HG02885 (cell line): ENCODE data around the gene PDE6D.

ENCODE experiments used
- ATAC-seq: cut with Tn5 transposase; IDR thresholded peaks from one replicate; pipeline ENCODE4 v1.9.1; 2021; ENCODE audit warnings: mild to moderate bottlenecking; ENCODE audit not compliant: unreplicated experiment, poor library complexity

The PDE6D gene

DNA sequence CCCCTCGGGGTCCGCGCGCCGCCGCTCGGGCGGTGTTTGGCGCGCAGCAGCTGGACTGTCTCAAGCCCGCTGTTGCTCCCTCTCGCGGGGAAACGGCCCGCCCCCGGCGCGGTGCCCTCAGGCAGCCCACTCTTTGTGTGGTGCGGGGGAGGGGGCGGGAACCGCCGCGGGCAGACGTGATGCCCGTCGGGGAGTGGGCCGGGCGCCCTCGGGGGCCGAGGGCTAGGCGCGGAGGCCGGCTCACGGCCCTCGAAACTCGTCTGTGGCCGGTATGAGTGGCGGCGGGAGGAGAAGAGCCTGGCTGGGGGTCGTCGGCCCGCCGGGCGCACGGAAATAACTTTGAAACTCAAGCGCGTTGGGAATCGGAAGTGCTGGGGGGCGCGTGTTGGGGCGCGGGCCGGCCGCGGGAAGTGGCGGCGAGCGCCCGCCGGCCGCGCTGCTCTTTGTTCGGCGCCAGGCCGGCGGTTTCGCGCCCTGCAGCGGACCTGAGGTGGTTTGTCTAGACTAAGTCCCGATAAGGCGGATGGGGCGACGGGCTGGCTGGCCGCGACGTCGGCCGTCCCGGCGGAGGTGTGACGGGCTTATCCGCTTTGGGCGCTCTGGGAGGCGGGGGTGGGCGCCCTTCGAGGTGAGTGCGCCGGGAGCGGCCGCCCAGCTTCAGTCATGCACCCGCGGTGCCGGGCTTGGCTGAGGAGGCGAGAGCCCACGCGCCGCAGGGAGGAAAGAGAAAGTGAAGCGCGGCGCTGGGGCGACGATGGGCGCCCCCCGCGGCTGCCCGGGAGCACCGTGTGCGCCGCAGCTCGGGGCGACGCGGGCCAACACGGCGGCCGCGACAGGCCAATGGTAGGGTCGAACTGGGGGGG, 72.1 kb downstream of the PDE6D start:
- ATAC-seq = no peak

DNA sequence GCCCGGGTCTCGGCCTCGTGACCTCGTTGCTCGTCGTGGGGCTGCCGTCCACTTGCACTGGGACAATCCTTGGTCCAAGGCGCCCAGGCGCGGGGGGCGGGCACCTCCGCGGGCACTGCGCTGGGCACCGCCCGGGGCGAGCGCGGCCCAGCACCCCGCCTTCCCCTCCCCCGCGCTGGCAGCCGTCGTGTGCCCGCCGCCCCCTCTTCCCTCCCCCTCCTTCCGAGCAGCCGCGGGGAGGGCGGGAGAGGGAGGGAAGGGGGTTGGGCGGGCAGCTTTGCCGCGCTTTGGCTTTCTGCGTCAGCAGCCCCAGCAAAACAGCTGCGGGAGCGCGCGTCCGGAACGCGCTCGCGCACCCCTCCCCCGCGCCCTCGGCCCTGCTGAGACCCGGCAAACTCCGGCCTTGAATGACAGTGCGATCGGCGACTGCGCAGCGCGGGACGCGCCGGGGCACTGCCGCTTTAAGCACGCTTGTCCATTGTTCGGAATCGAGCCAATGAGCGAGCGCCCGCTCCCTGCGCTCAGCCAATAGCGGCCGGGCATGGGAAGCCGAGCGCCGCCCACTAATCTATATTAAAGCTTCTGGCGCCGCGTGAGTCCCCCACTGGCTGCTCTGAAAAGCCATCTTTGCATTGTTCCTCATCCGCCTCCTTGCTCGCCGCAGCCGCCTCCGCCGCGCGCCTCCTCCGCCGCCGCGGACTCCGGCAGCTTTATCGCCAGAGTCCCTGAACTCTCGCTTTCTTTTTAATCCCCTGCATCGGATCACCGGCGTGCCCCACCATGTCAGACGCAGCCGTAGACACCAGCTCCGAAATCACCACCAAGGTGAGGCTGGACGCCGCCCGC, 72.9 kb downstream of the PDE6D start, which contains the start of gene PTMA:
Gene PTMA, plus strand, starts transcription at position 599 of the 846 bp plus-strand sequence. Its CDS starts 182 bp downstream, at position 781.
- peak; percentile 62 for ATAC-seq

DNA sequence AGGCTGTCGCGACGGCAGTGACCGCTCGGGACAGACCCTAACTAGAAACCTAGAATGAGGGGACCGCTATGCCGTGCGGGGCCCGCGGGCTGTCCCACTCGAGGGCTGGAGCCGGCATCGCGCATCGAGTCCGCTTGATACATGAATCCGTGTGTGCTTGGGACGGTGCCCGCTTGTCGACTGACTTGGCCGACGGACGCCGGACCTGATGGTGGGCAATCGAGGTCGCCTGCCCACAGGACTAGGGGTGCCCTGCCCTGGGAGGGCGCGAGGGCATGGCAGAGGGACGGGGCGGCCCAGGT, 73.5 kb downstream of the PDE6D start:
- ATAC-seq = no peak

DNA sequence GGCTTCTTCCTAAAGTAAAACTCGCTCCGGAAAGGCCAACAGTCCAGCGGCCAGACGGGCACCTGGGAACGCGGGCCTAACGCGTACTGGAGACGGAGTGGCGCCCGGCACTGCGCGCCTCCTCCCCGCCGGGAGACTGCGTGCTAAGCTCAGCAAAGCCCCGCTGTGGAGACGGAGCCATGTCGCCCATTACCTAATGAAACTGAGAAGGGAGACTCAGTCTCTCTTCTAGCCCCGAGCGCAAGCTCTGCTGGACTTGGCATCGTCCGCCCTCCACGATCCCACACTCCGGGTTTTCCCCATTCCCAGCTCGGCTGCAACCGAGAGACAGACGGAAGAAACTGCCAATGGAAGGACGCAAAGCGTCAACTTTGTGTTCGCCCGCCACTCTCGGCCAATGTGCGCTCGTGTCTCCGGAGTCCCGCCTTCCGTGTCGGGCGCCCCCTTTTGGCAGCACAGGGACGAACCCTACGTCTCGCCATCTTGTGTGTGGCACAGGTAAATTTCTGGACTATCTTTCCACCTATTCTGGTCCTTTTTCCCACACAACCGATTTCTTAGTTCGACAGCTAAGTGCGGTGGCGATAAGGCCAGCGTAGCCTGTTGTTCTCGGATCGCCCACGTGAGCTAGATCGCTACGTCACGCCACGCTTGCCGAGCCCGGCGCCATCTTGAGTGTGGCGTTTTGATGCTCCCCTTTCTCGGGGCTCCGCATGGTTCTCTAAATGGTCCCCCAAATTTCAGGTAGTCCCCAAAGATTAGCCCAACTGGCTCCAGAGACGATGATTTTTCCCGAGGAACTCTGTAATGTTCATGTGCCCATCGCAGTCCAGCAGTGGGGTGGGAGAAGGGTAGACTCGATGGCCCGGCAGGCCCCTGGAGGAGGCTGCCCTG, 74.1 kb downstream of the PDE6D start:
- ATAC-seq = peak; percentile 44

DNA sequence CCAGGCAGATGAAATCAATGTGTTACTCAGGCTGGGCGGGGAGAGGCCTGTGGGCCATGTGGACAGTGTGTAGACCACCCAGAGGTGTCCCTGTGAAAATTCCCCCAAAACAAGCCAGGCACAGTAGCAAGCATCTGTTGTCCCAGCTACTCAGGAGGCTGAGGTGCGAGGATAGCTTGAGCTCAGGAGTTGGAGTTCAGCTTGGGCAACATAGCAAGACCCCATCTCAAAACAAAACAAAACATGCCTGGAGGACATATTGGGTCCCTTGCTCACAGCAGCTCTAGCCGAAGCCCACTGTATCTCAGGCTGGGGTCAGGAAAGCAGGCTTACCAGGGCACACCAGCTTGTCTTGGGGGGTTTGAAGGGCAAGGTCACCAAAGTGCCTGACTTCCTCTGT, 77.1 kb downstream of the PDE6D start:
- no peak for ATAC-seq

DNA sequence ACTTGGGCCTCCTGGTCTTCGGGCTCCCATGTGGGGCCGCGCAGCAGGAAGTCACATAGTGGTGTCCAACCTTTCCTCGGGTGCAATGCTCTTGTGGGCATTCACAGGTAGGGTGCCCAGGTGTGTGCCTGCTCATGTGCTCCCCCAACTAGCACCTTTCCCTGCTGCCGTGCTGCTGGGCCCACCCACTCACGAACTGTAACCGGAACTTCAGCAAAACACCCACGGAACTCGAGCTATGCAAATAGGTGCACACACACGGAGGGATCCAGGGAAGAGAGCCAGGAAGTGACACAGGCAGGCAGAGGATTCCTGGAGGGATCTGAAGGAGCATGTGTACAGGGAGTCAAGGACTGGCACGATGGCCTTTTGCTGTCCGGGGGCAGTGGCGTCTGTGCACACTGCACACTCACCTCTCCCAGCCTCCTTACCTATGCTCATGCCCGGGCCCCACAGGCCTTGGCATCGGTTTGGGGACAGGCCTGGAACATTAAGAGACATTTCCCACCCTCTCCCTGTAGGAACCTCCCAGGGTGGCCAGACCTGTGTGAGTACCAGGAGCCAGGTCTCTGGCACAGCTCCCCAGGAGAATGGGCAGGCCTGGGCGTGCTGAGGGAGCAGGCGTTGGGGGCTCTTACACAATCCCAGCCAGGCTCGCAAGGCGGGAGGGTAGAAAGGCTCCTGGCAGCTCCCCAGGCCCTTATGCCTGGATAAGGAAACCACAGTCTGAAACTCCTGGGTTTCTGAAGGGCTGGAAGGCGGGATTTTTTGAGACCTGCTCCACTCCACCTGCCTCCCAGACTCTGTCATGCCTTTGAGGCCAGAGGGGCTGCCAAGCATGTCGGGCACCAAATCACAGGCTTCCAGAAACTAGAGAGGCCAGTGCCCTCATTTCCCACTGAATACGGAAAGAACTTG, 79.4 kb downstream of the PDE6D start:
- no peak for ATAC-seq

DNA sequence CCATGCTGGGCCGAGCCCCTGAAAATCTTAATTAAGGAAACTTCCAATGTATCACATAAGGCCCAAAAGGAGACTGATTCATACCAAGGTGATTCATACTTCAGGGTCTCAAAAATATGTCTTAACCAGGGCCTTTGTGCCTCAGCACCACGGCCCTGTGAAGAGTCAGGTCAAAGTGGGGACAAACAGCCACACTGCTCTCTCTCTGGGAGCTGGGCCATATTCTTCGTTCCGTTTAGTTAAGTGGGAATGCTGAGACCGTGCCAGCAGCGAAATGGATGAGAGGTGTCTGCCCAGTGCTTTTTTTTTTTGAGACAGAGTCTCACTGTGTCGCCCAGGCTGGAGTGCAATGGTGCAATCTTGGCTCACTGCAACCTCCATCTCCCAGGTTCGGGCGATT, 82.1 kb downstream of the PDE6D start:
- no peak for ATAC-seq

DNA sequence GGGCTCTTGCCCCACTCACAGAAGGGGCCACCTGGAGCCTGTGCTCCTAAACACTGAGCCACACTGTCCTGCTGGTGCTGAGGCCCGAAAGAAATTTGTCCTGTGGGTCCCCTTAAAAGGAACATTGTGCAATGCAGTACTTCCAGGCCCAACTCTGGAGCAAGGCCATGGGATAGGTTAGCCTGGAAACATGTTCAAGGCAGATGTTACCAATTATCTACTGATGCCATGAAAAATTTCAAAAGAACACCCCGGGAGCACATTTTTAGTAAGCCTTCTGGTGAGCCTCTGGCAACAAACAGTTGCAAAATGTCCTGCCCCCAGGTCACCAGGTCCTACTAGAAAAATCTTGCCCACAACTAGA, 85.1 kb downstream of the PDE6D start:
- no peak for ATAC-seq

DNA sequence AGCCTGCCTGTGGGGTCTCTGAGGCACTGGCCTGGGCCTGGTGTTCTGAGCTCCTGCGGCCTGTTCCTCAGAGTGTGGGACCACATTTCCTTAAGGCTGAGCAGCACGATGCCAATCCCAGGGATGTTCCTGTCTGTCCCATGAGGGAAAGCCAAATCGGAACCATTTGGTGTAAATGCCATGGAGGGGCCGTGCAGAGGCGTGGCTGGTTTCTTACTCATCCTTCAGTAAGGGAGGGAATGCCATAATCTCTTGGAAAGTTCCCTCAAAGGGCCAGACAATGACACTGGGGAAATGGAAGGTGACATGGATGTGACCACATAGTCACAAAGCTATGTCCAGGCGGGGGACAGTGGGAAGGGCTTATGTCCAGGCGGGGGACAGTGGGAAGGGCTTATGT, 87.1 kb downstream of the PDE6D start:
- no peak for ATAC-seq

DNA sequence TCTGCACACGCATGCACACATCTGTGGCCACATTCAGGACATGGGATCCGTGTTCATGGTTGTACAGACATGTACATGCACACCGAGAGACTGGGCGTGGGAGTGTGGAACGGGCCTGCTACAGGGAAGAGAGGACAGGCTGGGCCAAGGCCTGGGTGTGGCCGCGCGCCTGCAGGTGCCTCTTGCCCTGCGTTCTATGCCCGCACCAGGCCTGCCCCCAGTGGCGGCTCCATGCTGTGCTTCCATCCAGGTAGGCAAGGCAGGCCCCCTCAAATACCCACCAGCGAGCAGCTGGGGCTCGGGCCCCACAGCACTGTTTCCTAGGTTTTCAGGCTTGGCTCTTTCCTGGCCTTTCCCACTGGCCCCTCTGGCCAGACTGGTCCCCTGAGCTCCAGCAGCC, 88.2 kb downstream of the PDE6D start:
- no peak for ATAC-seq

DNA sequence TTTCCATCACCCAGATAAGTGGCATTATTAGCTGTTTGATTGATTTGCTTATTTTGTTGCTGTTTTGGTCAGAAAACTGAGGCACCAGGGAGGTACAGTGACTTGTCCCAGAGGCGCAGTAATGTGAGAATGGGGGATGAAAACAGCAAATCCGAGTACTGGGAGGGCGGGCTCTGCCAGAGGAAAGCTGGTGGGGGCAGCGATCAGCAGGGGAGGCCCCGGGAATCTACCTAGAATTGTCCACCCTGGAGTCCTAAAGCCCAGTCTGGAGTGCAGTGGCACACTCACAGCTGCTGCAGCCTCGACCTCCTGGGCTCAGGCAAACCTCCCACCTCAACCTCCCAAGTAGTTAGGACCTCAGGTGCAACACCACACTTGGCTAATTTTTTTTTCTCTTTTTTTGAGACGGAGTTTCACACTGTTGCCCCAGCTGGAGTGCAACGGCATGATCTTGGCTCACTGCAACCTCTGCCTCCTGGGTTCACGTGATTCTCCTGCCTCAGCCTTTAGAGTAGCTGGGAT, 89.8 kb downstream of the PDE6D start:
- ATAC-seq = no peak

DNA sequence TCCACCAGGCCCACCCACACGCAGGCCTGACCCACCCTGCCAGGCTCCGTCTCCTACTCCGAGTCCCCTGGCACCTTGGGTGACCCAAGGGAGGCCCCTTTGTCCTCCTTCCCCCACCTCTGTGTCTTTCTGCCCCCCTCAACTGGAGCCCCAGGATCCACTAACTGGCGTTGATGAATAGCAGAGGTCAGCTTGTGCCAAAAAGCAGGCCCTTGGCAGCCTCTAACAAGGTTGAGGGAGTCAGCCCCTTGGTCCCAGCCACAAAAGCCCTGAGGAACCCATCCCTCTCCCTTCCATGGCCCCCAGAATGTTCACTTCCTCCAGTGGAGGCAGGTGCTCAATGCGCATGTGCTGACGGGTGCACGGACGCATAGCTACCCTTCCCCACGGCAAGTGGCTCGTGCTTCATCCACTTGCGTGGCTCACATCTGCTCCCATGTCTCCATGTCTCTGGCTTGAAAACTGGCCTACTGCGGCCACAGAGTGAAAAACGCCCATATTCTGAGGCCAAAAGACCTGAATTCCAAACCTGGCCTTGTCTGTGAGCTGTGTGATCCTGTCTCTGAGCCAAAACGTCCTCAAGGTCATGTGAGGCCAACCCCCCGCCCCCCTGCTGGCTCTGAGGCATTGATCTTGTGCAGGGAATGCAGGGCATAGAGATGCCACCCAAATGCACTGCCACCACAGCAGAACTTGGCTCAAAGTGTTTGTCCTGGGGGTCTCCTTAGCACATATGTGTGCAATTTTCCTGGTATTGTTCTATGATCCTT, 91.8 kb downstream of the PDE6D start:
- no peak for ATAC-seq

DNA sequence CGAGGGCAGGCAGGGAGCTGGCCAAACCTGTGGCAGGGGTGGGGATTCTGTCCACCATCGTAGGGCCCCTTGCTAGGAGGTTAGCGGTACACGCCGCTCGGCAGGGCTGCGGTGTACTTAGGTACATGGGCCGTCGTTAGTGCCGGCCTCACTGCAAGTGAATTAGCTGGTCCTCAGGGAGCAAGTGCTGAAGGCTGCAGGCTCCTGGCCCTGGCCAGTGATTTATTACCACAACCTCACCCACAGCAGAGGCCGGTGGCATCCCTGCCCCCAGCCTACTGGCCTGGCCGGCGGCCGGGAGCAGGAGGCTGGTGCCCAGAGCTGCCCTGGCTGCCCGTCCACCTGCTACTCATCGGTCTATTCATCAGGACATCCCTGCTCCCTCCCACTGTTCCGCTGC, 92.4 kb downstream of the PDE6D start:
- no peak for ATAC-seq

DNA sequence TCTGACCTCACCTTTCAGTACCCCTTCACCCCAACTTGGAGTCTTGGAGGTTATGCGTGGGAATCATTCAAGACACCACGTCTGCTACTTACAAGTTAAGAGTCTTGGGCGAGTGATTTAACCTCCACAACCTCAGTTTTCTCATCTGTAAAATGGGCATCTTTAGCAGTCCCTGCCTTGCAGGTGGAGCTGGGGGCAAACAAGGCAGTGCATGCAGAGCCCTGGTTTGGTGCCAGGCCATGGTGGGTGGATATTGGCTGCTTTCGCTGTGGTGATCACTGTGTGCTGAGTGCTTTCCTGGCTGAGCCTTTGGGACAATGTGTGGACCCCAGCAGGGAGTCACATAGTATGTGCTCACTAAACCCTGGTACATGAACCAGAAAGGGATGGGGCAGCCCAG, 93.1 kb downstream of the PDE6D start:
- ATAC-seq = no peak

DNA sequence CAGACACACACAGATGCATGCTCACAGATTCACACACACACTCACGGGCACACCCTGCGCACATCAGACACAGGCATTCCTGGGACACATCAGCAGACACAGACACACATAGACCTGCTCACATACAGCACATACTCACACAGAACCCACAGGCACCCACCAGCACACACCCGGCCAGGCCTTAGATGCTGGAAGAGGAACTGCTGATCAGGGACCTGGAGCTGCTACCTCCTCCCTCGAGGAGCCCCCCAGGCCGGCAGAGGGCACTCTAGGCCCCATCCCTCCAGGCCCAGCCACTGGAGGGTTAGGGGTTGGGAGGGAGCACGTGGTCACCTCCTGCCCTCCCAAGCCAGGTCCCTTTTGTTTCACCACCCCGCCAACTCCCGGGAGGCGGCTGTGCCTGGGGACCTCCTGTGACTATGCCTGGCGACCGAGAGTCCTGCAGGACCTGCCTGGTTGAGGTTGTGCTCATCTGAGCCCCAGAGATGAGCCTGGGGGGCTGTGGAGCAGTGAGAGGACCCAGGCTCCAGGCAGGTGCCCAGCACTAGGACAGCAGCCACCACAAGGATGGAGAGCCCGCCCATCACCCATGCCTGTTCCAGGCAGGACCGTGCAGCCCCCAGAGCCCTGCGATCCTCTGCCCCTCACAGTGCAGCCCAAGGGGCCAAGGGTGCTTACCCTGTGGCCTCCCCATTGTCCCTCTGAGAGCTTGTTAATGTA, 93.8 kb downstream of the PDE6D start:
- ATAC-seq = peak; percentile 77

DNA sequence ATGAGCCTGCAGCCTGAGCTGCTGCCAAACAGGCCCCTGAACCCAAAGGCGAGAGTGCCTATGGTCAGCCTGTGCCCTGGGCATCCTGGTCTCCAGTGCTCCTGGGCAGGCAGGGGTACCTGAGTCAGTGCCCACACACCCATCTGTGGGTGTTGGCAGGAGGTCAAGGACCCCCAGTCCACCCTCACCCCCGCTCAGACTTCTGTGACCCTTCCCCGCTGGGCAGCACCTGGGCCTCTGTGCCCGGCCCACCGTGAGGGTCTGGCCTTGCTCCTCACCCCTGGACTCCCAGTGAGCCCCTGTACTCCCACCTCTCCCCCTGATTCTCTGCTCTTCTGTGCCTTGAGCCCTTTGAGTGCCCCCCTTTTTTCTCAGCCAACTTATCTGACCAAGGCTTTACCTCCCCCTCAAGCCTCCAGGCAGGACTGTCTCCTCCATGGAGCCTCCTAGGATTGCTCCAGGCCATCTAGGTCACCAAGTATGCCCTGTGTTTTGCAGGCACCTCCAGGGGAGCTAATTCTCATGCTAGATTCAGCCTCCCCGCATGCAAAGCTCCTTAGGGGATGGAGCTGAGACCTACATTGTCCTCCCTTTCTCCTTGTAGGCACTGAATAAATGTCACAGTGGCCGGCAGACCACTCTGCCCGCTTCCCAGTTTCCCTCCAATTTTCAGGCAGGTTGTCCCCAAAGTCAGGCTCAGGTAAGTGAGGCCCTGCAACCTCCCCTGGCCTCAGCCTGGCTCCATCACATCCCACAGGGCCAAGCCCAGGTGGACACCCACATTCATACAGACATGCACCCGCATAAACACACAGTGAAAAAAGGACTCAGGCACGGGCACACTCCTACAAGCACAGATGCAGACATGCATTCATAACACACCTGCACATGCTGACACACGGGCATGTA, 94.6 kb downstream of the PDE6D start:
- ATAC-seq = no peak
